Ovary (tissue), 10 donors: ENCODE data around the gene FOXQ1. TPM values are rescaled to one million over a fixed set of nuclear protein-coding genes. Genes with fewer than 3 reads are reported as not detected.

Experiments used
- DNase-seq, 5 donors: peaks; one replicate each; pipeline ENCODE4 v3.0.0-alpha.2; 2019 to 2020
- H3K27ac ChIP-seq, 2 donors: fragments of 200-600 bp; one replicate each; pipeline versions ENCODE4 v1.5.1 to v1.8.0; 2019 to 2022
- H3K27me3 ChIP-seq: fragments of 200-600 bp; one replicate; pipeline ENCODE4 v1.8.0; 2022
- H3K36me3 ChIP-seq: fragments of 200-600 bp; sonication (generic); one replicate; pipeline ENCODE4 v1.5.1; 2019
- H3K4me1 ChIP-seq: one replicate; pipeline ENCODE4 v1.8.1; 2013; ENCODE audit warnings: mild to moderate bottlenecking, moderate library complexity; ENCODE audit not compliant: insufficient read depth
- H3K4me3 ChIP-seq: fragments of 200-600 bp; sonication (generic); one replicate; pipeline ENCODE4 v1.5.1; 2017
- H3K9me3 ChIP-seq, 2 donors: fragments of 200-600 bp in 1 of 2; sonication (generic) in 1 of 2; one replicate each; pipeline versions ENCODE4 v1.5.1 to v1.8.1; 2013 to 2019; ENCODE audit warnings: mild to moderate bottlenecking in 1 of 2, moderate library complexity in 1 of 2
- CTCF ChIP-seq, 3 donors: fragments of 450-650 bp in 2 of 3; fragments of 200-600 bp in 1 of 3; IDR thresholded peaks; one replicate each; pipeline versions ENCODE4 v1.5.1 to v1.8.0; 2016 to 2022; ENCODE audit warnings: antibody characterized with exemption in 3 of 3, mild to moderate bottlenecking in 1 of 3
- EP300 ChIP-seq: sonication (generic); formaldehyde crosslinking; IDR thresholded peaks from one replicate; pipeline ENCODE4 v1.6.1; 2017; ENCODE audit warnings: antibody characterized with exemption
- POLR2A ChIP-seq: fragments of 450-650 bp; IDR thresholded peaks from one replicate; pipeline ENCODE4 v1.6.1; 2017; ENCODE audit warnings: antibody characterized with exemption, mild to moderate bottlenecking, moderate library complexity
- WGBS, 3 donors: extraction: QIAGEN DNeasy Blood & Tissue Kit in 1 of 3; methylation state at CpG; one replicate each; pipeline versions ENCODE4 v1.1.5 to v1.1.7; 2013 to 2017; 5-methylcytosine and 5-hydroxymethylcytosine counted together
- intact Hi-C, 4 donors: fragments of 100-400 bp; cut with DNase I; formaldehyde crosslinking; loops; one replicate each; pipeline versions ENCODE4 v1.11.0 to v1.15.1; 2022 to 2023
- long read RNA-seq, 3 donors: library from polyadenylated mRNA in 2 of 3; unstranded in 2 of 3; transcript quantifications; one replicate each; pipeline ENCODE4 v2.0.0 and lab custom pipeline, GENCODE V29; 2021 to 2026
- polyA plus RNA-seq, 2 donors: library from polyadenylated mRNA; stranded (reverse); fragments of 200-250 nt in 1 of 2; fragments of 350-450 nt in 1 of 2; fragmentation: Illumina TruSeq in 1 of 2; extraction: RNeasy Lipid Tissue Mini Kit (QIAGEN cat#74804) in 1 of 2; gene quantifications; one replicate each; pipeline ENCODE4 v1.2.3, GENCODE V29; 2013 to 2014
- total RNA-seq, 7 donors: library from RNA; depleted of rRNA in 2 of 7; stranded (reverse); fragments of >200 nt in 2 of 7; fragmentation: NEBNext Ultra II Directional in 3 of 7; extraction: Animal tissue kit (Norgen Biotek cat#: 25700) in 3 of 7; gene quantifications; one replicate each; pipeline versions ENCODE4 v1.1.0 to v1.2.4, GENCODE V29; 2016 to 2023
- donor health status: DM: no; HTN: no; CAD: no; lungs with moderate emphysema.
- donor health status: DM: no; HTN: no; CAD: no.
- donor health status: Bipolar disorder and iron deficiency.
- donor health status: DM: yes; HTN: yes; CAD: no.
- donor health status: DM: no; HTN: no; CAD: no.
- donor health status: DM: yes; HTN: yes; CAD: no.

The FOXQ1 gene
- total RNA-seq (1 to 10 TPM in 3 of 7 donors, under 1 TPM in 3, not detected in 1; 0.18 to 4.3 (median 1.0) TPM), polyA plus RNA-seq (under 1 TPM; 0.07 TPM)
- long read RNA-seq, donor 1, result 0 reads
- long read RNA-seq, donor 2, result 0 reads
- long read RNA-seq, donor 3, transcript FOXQ1-201 (1 exons, 2,309 nt), result major isoform, 6 of 6 reads
- long read RNA-seq, donor 3, partial matches to known transcripts, result 0 of 6 reads
- long read RNA-seq, donor 3, other reads (novel, unspliced or antisense), result 0 of 6 reads

GRCh38 chr6:1311400-1312202 lies at the start of gene FOXQ1:
Gene FOXQ1, plus strand, starts transcription at chr6:1312098. Its CDS starts 607 bp downstream, at chr6:1312705.
- Histone ChIP-seq H3K4me3 (peak within 1 kb of the TSS; percentile 14), H3K27me3 (no peaks in the 10 kb centered on the region), H3K4me1 (peaks cover 2% of the 10 kb centered on the region), H3K36me3 (no peaks in the 10 kb centered on the region), H3K9me3 (no peaks in the 10 kb centered on the region), H3K27ac (no peak within 1 kb of the TSS)
- no peak for DNase-seq
- 1 to 2% (median 1%) methylated on average over 27 to 75 of the region's 75 CpGs for WGBS, 3 donors
- TF ChIP-seq CTCF (IDR thresholded peaks at IDR 0.05) (no peak), POLR2A (no peak), EP300 (no peak)
- intact Hi-C loops, result no loop called here

- DNase-seq, result no peak
- Histone ChIP-seq H3K27me3 (no peaks in the 10 kb centered on the region), H3K4me3 (no peak overlapping the region), H3K9me3 (no peaks in the 10 kb centered on the region), H3K4me1 (no peaks in the 10 kb centered on the region), H3K27ac (no peak overlapping the region), H3K36me3 (no peaks in the 10 kb centered on the region)
- intact Hi-C loops, result no loop called here
- TF ChIP-seq POLR2A, result no peak
- no peak for TF ChIP-seq CTCF (IDR thresholded peaks at IDR 0.05)
- no peak for TF ChIP-seq EP300
- WGBS, 3 donors, result 73 to 86% (median 76%) methylated on average over 6 of the region's 6 CpGs
Observed at GRCh38 chr6:1262704-1263038, 49.2 kb upstream of the FOXQ1 start.

- intact Hi-C loops, result no loop called here
Observed at GRCh38 chr6:1263039-1263849, 48.7 kb upstream of the FOXQ1 start.

More at GRCh38 chr6:1263039-1263849, 48.7 kb upstream of the FOXQ1 start:
- H3K9me3 ChIP-seq, result no peaks in the 10 kb centered on the region
- WGBS, 3 donors, result 69 to 75% (median 70%) methylated on average over 12 of the region's 12 CpGs
- TF ChIP-seq POLR2A, result no peak
- no peak for TF ChIP-seq EP300
- TF ChIP-seq CTCF (IDR thresholded peaks at IDR 0.05), result no peak
- no peak overlapping the region for H3K27ac ChIP-seq
- H3K27me3 ChIP-seq, result no peaks in the 10 kb centered on the region
- no peak for DNase-seq
- no peak overlapping the region for H3K4me3 ChIP-seq
- H3K4me1 ChIP-seq, result no peaks in the 10 kb centered on the region
- H3K36me3 ChIP-seq, result no peaks in the 10 kb centered on the region
